ENCODE measurements around the gene TPTE. TPM values are rescaled to one million over a fixed set of nuclear protein-coding genes. Genes with fewer than 3 reads are reported as not detected.
"Not testable (repeated sequence)": the region's sequence is repeated elsewhere in the genome, so short reads cannot be mapped to it uniquely, and the experiment has no call there.

TPTE gene
- total and polyA plus RNA-seq, 9 of the 15 experiments (the other 6 are each of a cell fraction or from before 2014, with no cell fraction given): 0.59 to 4.4 (median 2.4) TPM

DNA sequence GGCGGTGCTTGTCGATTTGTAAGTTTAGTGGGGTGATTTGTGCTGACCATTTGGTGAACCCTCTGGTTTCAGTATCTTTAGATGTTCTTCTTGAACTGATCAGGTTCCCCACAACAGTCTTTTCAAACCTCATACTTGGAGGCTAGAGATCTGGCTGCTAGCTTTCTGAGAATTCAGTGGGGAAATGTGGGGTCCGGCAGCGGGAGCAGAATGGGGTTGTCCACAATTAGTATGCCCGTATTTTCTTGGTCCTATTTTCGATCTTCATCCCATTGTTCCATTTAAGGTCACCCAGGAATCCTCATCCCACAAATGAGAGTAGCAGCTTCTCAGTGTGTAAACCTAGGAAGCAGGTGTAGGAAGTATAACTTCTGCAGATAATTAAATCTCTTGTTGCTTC, 10.3 kb upstream of the TPTE start:
- BruUV-seq (replicated peaks): no TSS peak
- Histone ChIP-seq H2AFZ (ENCODE audit: low read depth, low read length) (no peak overlapping the region), H3K9me3 (replicated peaks; ENCODE audit: control insufficient read depth, insufficient read depth, low read depth, low read length) (no peaks in the 10 kb centered on the region), H3K4me3 (no peak overlapping the region), H4K20me1 (replicated peaks; ENCODE audit: control insufficient read depth, insufficient read depth, low read length) (no peaks in the 10 kb centered on the region), H3K4me1 (replicated peaks in 1 of 2; ENCODE audit: control insufficient read depth in 2 of 2, insufficient read depth in 2 of 2, low read length in 2 of 2) (no peaks in the 10 kb centered on the region), H3K9ac (ENCODE audit: insufficient read depth in 1 of 2, low read depth in 2 of 2, low read length in 2 of 2) (no peak overlapping the region), H3K27me3 (ENCODE audit: control insufficient read depth in 2 of 2, insufficient read depth in 2 of 2, low read length in 2 of 2) (no peaks in the 10 kb centered on the region), H3K79me2 (ENCODE audit: control insufficient read depth, insufficient read depth, low read length) (no peaks in the 10 kb centered on the region), H3K9me1 (ENCODE audit: control insufficient read depth, insufficient read depth, low read length) (no peaks in the 10 kb centered on the region), H3K27ac (ENCODE audit: extremely low read depth, low read depth, low read length) (no peak overlapping the region), H3K36me3 (ENCODE audit: control insufficient read depth, insufficient read depth, low read length) (peaks cover 3% of the 10 kb centered on the region; the same call in 1 of the 3 replicates), H3K4me2 (ENCODE audit: insufficient read depth, low read length) (no peak overlapping the region)
- no peak for ATAC-seq
- WGBS (ENCODE audit: insufficient coverage, low coverage, missing lambda C conversion rate): 11% methylated on average over 6 of the region's 6 CpGs
- CTCF ChIA-PET (ENCODE audit: low intra/inter-chr PET ratio): no interaction called here
- no peak for FAIRE-seq
- intact Hi-C loops (cut with micrococcal nuclease) (no loop called here), in situ Hi-C loops (cut with MboI) (no loop called here)
- no peak for DNase-seq (ENCODE audit: extremely low read depth in 1 of 4, low spot score in 3 of 4)
- no peak for TF ChIP-seq NR1H2 (CRISPR knock-in tag; IDR thresholded peaks at IDR 0.05)
- TF ChIP-seq NFE2L1 (tag; IDR thresholded peaks at IDR 0.05; ENCODE audit: borderline replicate concordance, low read depth): no peak
- TF ChIP-seq, protein P1, sequence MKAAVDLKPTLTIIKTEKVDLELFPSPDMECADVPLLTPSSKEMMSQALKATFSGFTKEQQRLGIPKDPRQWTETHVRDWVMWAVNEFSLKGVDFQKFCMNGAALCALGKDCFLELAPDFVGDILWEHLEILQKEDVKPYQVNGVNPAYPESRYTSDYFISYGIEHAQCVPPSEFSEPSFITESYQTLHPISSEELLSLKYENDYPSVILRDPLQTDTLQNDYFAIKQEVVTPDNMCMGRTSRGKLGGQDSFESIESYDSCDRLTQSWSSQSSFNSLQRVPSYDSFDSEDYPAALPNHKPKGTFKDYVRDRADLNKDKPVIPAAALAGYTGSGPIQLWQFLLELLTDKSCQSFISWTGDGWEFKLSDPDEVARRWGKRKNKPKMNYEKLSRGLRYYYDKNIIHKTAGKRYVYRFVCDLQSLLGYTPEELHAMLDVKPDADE (conservative IDR thresholded peaks at IDR 0.05; ENCODE audit: control insufficient read depth, low read depth, low read length): no peak
- TF ChIP-seq ZNF282 (CRISPR knock-in tag; IDR thresholded peaks at IDR 0.05): no peak
- TF ChIP-seq ZNF133 (CRISPR knock-in tag; IDR thresholded peaks at IDR 0.05): no peak
- no peak for TF ChIP-seq CBFA2T3 (IDR thresholded peaks at IDR 0.05)
- no peak for TF ChIP-seq MEF2A (IDR thresholded peaks at IDR 0.05; ENCODE audit: control insufficient read depth, low read depth, low read length)
- no peak for TF ChIP-seq E2F3 (CRISPR knock-in tag; IDR thresholded peaks at IDR 0.05)
- TF ChIP-seq ILK (tag; IDR thresholded peaks at IDR 0.05; ENCODE audit: borderline replicate concordance, low read depth): no peak
- no peak for TF ChIP-seq RBBP5 (IDR thresholded peaks at IDR 0.05; ENCODE audit: borderline replicate concordance, insufficient read depth, low read length, poor library complexity, severe bottlenecking)
- TF ChIP-seq MCM3 (IDR thresholded peaks at IDR 0.05): no peak
- no peak for TF ChIP-seq SMARCE1 (IDR thresholded peaks at IDR 0.05)
- TF ChIP-seq, protein P2, sequence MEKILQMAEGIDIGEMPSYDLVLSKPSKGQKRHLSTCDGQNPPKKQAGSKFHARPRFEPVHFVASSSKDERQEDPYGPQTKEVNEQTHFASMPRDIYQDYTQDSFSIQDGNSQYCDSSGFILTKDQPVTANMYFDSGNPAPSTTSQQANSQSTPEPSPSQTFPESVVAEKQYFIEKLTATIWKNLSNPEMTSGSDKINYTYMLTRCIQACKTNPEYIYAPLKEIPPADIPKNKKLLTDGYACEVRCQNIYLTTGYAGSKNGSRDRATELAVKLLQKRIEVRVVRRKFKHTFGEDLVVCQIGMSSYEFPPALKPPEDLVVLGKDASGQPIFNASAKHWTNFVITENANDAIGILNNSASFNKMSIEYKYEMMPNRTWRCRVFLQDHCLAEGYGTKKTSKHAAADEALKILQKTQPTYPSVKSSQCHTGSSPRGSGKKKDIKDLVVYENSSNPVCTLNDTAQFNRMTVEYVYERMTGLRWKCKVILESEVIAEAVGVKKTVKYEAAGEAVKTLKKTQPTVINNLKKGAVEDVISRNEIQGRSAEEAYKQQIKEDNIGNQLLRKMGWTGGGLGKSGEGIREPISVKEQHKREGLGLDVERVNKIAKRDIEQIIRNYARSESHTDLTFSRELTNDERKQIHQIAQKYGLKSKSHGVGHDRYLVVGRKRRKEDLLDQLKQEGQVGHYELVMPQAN (IDR thresholded peaks at IDR 0.05; ENCODE audit: borderline replicate concordance): no peak
- POLR2A ChIA-PET: no interaction called here

DNA sequence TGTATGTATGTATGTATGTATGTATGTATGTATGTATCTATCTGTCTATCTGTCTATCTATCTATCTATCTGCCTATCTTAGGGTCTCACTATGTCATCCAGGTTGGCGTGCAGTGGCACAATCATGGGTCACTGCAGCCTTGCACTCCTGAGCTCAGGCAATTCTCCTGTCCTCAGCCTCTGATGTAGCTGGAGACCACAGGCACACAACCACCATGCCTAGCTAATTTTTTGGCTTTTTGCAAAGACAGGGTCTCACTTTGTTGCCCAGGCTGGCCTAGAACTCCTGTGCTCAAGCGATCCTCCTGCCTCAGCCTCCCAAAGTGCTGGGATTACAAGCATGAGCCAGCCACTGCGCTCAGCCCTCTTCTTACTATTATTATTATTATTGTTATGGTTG, 4.5 kb upstream of the TPTE start:
- ATAC-seq; H4K20me1 ChIP-seq (replicated peaks; ENCODE audit: control insufficient read depth, insufficient read depth, low read length); H3K36me3 ChIP-seq (ENCODE audit: control insufficient read depth, insufficient read depth, low read length); H3K9me1 ChIP-seq (ENCODE audit: control insufficient read depth, insufficient read depth, low read length); FAIRE-seq; H3K27me3 ChIP-seq (ENCODE audit: control insufficient read depth in 2 of 2, insufficient read depth in 2 of 2, low read length in 2 of 2); H3K4me3 ChIP-seq; H3K79me2 ChIP-seq (ENCODE audit: control insufficient read depth, insufficient read depth, low read length); H3K27ac ChIP-seq (ENCODE audit: extremely low read depth, low read depth, low read length); CTCF ChIA-PET (ENCODE audit: low intra/inter-chr PET ratio); DNase-seq (ENCODE audit: extremely low read depth in 1 of 4, low spot score in 3 of 4); in situ Hi-C loops (cut with MboI); BruUV-seq (replicated peaks); H3K4me2 ChIP-seq (ENCODE audit: insufficient read depth, low read length); intact Hi-C loops (cut with micrococcal nuclease); H2AFZ ChIP-seq (ENCODE audit: low read depth, low read length); H3K4me1 ChIP-seq (replicated peaks in 1 of 2; ENCODE audit: control insufficient read depth in 2 of 2, insufficient read depth in 2 of 2, low read length in 2 of 2); H3K9me3 ChIP-seq (replicated peaks; ENCODE audit: control insufficient read depth, insufficient read depth, low read depth, low read length); H3K9ac ChIP-seq (ENCODE audit: insufficient read depth in 1 of 2, low read depth in 2 of 2, low read length in 2 of 2); POLR2A ChIA-PET: not testable (repeated sequence)
- WGBS (ENCODE audit: insufficient coverage, low coverage, missing lambda C conversion rate): 18% methylated on average over 3 of the region's 3 CpGs

Measured in K562 (cell line).